Activated CD8-positive, alpha-beta T cell treated with anti-CD3 and anti-CD28 coated beads for 36 hours (primary cell): ENCODE results near the gene CACNB2. TPM values are rescaled to one million over a fixed set of nuclear protein-coding genes. Genes with fewer than 3 reads are reported as not detected.

Experiments used
- ATAC-seq: fragments of 200-7000 bp; cut with Tn5 transposase; one replicate; pipeline ENCODE4 v1.10.0; 2021; ENCODE audit warnings: mild to moderate bottlenecking, moderate library complexity
- CTCF ChIA-PET: fragments of 350-600 bp; sonication (Branson Sonifier 250); formaldehyde crosslinking; loops from one replicate; lab custom pipeline; 2021; ENCODE audit warnings: antibody characterized with exemption; lab: Charles Lee
- POLR2A ChIA-PET: fragments of 350-600 bp; sonication (Branson Sonifier 250); formaldehyde crosslinking; loops from one replicate; lab custom pipeline; 2021; ENCODE audit warnings: antibody characterized with exemption; lab: Charles Lee
- DNase-seq: peaks from one replicate; pipeline ENCODE4 v3.0.0-alpha.2; 2020
- H3K27ac Mint-ChIP-seq: one replicate; pipeline ENCODE4 v1.8.0; 2021; ENCODE audit warnings: mild to moderate bottlenecking, mixed read lengths
- H3K27me3 Mint-ChIP-seq: one replicate; pipeline ENCODE4 v1.8.0; 2021; ENCODE audit warnings: mixed read lengths
- H3K36me3 Mint-ChIP-seq: one replicate; pipeline ENCODE4 v1.8.0; 2021; ENCODE audit warnings: low read depth, mixed read lengths
- H3K4me1 Mint-ChIP-seq: one replicate; pipeline ENCODE4 v1.8.0; 2021; ENCODE audit warnings: low read depth, mixed read lengths
- H3K4me3 Mint-ChIP-seq: one replicate; pipeline ENCODE4 v1.8.0; 2021; ENCODE audit warnings: mild to moderate bottlenecking, moderate library complexity, mixed read lengths
- H3K9me3 Mint-ChIP-seq: one replicate; pipeline ENCODE4 v1.8.0; 2021; ENCODE audit warnings: mixed read lengths
- intact Hi-C: fragments of 100-400 bp; cut with micrococcal nuclease; formaldehyde crosslinking; loops from one replicate; pipeline ENCODE4 v1.10.0; 2022
- total RNA-seq, 2 experiments: library from RNA; stranded (reverse); gene quantifications; one replicate each; pipeline ENCODE4 v1.2.3, GENCODE V29; 2021
- TF ChIP-seq, protein P1 (sequence below): fragments of 200-600 bp; IDR thresholded peaks from one replicate; pipeline ENCODE4 v1.8.0; 2022; ENCODE audit warnings: antibody characterized with exemption, mild to moderate bottlenecking

The CACNB2 gene
- total RNA-seq, 2 experiments from 2014 or later: not detected

DNA sequence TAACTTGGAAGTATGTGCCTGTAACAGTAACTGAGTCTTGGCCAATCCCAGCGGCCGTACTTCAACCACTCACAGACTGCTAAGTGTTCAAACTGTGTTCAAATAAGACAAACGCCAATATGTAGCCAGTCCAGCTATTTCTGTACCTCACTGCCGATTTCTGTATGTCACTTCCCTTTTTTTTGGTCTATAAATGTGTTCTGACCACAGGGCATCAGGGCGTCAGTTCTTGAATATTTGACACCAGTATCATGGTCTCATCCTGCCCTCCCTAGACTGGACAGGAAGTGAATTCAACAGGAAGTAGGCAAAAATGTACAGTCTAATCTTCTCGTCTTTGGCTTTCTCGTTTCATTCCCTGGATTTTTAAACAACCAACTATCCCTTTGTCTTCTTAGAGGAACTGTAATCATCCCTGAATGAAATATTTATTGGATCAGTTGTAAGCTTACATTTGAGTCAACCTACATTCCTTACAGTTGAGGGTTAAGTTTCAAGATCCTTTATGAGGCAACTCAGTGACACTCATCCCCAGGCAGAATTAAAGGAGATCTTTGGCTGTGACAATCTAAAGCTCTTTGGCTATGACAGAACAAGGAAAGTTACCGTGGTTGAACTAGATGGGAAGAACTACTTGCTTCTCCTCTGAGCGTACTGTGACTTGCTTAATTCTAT, 278.5 kb downstream of the CACNB2 start:
- no peak for ATAC-seq
- intact Hi-C loops: no loop called here
- ChIA-PET CTCF (no interaction called here), POLR2A (no interaction called here)
- Mint-ChIP-seq H3K4me1 (no peaks in the 10 kb centered on the region), H3K9me3 (no peaks in the 10 kb centered on the region), H3K27me3 (peaks cover 2% of the 10 kb centered on the region), H3K36me3 (no peaks in the 10 kb centered on the region), H3K4me3 (no peak overlapping the region), H3K27ac (no peak overlapping the region)
- TF ChIP-seq, protein P1, sequence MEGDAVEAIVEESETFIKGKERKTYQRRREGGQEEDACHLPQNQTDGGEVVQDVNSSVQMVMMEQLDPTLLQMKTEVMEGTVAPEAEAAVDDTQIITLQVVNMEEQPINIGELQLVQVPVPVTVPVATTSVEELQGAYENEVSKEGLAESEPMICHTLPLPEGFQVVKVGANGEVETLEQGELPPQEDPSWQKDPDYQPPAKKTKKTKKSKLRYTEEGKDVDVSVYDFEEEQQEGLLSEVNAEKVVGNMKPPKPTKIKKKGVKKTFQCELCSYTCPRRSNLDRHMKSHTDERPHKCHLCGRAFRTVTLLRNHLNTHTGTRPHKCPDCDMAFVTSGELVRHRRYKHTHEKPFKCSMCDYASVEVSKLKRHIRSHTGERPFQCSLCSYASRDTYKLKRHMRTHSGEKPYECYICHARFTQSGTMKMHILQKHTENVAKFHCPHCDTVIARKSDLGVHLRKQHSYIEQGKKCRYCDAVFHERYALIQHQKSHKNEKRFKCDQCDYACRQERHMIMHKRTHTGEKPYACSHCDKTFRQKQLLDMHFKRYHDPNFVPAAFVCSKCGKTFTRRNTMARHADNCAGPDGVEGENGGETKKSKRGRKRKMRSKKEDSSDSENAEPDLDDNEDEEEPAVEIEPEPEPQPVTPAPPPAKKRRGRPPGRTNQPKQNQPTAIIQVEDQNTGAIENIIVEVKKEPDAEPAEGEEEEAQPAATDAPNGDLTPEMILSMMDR: no peak
- no peak for DNase-seq

DNA sequence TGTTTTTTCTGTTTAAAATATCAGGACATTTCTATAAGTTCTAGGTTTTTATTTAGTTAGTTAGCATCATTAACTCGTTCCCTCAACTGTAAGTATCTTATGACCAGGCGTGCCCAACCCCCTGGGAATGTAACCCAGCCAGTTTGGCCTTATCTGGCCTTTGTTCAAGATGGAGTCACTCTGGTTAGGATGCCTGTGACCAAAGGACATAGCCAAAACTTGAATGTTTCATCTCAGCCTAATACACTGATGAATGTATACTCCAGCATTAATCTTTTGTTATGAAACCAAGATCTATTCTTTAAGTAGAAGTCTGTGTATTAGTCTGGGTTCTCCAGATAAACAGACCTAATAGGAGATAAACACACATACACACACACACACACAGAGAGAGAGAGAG, 279.7 kb downstream of the CACNB2 start:
- H3K4me1 Mint-ChIP-seq: no peaks in the 10 kb centered on the region
- peaks cover 2% of the 10 kb centered on the region for H3K27me3 Mint-ChIP-seq
- H3K27ac Mint-ChIP-seq: no peak overlapping the region
- TF ChIP-seq, protein P1: no peak
- ChIA-PET POLR2A (no interaction called here), CTCF (no interaction called here)
- H3K36me3 Mint-ChIP-seq: no peaks in the 10 kb centered on the region
- ATAC-seq (no peak), DNase-seq (no peak)
- intact Hi-C loops: no loop called here
- H3K9me3 Mint-ChIP-seq: no peaks in the 10 kb centered on the region
- H3K4me3 Mint-ChIP-seq: no peak overlapping the region

DNA sequence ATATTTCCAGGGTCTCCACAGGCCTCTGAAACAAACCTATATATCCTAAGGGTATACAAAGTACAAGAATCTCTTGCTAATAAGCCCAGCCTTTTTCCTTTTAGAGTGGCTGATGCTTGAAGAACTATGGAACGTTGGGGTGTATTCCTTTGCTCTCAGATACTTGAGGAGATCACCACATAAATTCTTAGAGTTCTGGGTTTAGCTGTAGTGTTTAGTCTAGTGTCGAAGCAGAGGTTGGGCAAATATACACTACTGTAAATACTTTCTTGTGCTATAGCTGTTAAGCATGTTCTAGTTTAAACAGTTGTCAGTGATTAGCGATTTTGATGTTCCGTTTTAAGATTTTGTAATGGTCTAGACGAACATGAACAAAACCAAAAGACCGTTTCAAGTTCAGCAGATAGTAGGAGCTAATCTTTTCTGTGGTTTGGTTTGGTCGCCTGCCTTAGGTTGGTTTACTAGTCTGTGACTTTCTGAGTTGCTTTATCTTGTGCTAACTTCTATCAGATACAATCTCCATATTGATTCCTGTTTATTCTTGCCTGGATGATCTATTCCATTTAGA, 281.6 kb downstream of the CACNB2 start:
- intact Hi-C loops: no loop called here
- CTCF ChIA-PET: interaction anchor here (1.2 kb wide), 1 partner anchor 14 kb away, joined by 3 read pairs; no protein-coding TSS in a partner anchor
- POLR2A ChIA-PET: no interaction called here
- Mint-ChIP-seq H3K27ac (no peak overlapping the region), H3K36me3 (no peaks in the 10 kb centered on the region), H3K9me3 (no peaks in the 10 kb centered on the region), H3K4me1 (no peaks in the 10 kb centered on the region), H3K4me3 (no peak overlapping the region), H3K27me3 (peaks cover 2% of the 10 kb centered on the region)
- TF ChIP-seq, protein P1: no peak
- DNase-seq (no peak), ATAC-seq (no peak)

DNA sequence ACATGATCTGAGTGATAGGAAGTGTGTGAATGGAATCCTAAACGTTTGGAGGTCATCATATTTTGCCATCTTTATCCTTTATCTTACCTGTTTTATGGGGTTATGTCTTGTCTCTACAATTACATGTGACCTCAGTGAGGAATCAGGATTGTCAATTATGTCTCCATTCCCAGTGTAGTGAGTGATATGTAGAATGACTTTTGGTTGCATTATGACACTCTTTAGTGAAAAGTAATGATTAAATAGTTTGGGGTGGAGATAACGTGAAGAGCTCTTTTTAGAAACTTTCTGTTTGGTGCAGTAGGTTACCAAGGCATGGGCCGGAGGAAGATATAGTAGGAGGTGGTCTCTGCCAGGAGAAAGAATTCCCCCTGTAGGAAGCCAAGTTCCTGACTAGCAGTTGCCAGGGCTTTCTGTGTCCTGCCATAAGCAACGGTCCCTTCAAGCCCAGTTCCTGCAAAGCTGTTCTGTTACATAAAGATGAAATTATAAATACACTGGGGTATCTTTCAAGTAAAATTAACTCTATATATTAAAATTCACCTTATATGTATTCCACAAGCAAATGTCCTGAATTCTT, 282.9 kb downstream of the CACNB2 start:
- Mint-ChIP-seq H3K4me3 (no peak overlapping the region), H3K27ac (no peak overlapping the region), H3K27me3 (peaks cover 6% of the 10 kb centered on the region), H3K4me1 (no peaks in the 10 kb centered on the region), H3K36me3 (no peaks in the 10 kb centered on the region), H3K9me3 (no peaks in the 10 kb centered on the region)
- ATAC-seq (no peak), DNase-seq (no peak)
- intact Hi-C loops: no loop called here
- ChIA-PET CTCF (no interaction called here), POLR2A (no interaction called here)
- TF ChIP-seq, protein P1: no peak

DNA sequence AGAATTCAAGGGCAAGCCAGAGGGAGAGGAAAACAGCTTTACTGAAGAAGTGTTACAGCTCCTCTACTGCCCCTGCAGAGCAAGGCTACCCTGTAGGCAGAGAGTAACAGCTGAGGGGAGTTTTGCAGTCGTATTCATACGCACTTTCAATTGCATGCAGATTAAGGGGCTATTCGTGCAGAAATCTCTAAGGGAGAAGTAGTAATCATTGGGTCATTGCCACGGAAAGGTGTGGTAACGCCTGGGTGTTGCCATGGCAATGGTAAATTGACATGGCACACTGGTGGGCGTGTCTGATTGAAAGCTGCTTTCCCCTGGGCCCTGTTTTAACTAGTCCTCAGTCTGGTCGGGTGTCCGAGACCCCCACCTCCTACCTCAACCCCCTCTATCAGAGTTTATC, 284.0 kb downstream of the CACNB2 start:
- ATAC-seq (no peak), DNase-seq (no peak)
- ChIA-PET CTCF (no interaction called here), POLR2A (no interaction called here)
- TF ChIP-seq, protein P1: no peak
- no peak overlapping the region for H3K27ac Mint-ChIP-seq
- H3K36me3 Mint-ChIP-seq: no peaks in the 10 kb centered on the region
- no peaks in the 10 kb centered on the region for H3K9me3 Mint-ChIP-seq
- H3K4me1 Mint-ChIP-seq: no peaks in the 10 kb centered on the region
- intact Hi-C loops: no loop called here
- H3K4me3 Mint-ChIP-seq: no peak overlapping the region
- H3K27me3 Mint-ChIP-seq: peaks cover 6% of the 10 kb centered on the region
